ENCODE measurements around the gene DRD2.
A peak's percentile ranks its signal among the peaks of the same experiment; 100 is the strongest.

Gene DRD2

DNA sequence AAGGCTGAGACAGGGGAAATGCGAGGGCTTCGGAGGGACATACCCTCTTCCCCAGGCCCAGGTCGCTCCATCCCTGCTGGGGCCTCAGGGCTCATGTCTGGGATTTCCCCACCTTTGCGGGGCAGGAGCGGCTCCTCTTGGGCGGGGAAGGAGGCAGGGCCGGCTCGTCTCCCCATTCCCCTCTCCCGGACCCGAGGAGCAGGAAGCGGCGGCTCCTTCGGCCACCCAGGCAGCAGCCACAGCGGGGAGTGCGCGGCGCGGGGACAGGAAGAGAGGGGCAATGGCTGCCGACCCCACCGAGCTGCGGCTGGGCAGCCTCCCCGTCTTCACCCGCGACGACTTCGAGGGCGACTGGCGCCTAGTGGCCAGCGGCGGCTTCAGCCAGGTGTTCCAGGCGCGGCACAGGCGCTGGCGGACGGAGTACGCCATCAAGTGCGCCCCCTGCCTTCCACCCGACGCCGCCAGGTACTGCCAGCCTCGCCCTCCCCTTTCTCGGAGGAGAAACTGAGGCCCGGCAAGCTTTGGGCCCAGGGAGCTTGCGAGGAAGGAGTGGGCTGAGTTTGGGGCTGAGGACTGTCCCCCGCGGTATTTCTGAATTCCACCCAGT lies 87.5 kb downstream of the DRD2 start, which contains the start of gene ANKK1:
Gene ANKK1 (plus strand): TSS at position 175 of the 607 bp plus-strand sequence. CDS start 106 bp downstream, at position 281.
- no peaks in the 10 kb centered on the region for H3K36me3 Mint-ChIP-seq (ENCODE audit: low read depth)
- H3K27me3 Mint-ChIP-seq (ENCODE audit: low read depth) = peaks cover 19% of the 10 kb centered on the region
- no peak within 1 kb of the TSS for H3K27ac Mint-ChIP-seq
- H3K9me3 Mint-ChIP-seq = no peaks in the 10 kb centered on the region
- no peaks in the 10 kb centered on the region for H3K4me1 Mint-ChIP-seq
- TF ChIP-seq, protein P1, sequence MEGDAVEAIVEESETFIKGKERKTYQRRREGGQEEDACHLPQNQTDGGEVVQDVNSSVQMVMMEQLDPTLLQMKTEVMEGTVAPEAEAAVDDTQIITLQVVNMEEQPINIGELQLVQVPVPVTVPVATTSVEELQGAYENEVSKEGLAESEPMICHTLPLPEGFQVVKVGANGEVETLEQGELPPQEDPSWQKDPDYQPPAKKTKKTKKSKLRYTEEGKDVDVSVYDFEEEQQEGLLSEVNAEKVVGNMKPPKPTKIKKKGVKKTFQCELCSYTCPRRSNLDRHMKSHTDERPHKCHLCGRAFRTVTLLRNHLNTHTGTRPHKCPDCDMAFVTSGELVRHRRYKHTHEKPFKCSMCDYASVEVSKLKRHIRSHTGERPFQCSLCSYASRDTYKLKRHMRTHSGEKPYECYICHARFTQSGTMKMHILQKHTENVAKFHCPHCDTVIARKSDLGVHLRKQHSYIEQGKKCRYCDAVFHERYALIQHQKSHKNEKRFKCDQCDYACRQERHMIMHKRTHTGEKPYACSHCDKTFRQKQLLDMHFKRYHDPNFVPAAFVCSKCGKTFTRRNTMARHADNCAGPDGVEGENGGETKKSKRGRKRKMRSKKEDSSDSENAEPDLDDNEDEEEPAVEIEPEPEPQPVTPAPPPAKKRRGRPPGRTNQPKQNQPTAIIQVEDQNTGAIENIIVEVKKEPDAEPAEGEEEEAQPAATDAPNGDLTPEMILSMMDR (IDR thresholded peaks at IDR 0.05; ENCODE audit: unreplicated experiment in 3 of 3) = peak in 2 of 3 experiments; percentile 31 to 53
- peak within 1 kb of the TSS in 1 of 3 experiments; percentile 24 for H3K4me3 Mint-ChIP-seq

DNA sequence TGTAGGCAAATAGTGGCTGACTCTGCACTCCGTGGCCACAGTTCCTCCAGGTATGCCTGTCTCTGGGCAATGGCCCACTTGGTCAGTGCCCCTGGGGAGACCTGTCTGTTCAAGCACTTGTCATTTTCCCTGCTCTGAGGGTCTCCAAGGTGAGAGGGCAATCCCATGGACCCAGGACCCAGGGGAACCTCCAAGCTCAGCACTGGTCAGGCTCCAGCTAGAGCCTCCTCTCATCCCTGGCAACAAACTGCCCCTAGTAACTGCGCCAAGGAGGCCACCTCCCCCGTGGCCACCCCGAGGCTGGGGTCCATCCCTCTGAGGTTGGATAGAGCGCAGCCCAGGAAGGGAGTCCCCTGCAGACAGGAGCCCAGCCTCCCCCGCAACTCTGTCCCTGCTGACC lies 88.3 kb downstream of the DRD2 start:
- TF ChIP-seq, protein P1 (IDR thresholded peaks at IDR 0.05; ENCODE audit: unreplicated experiment in 3 of 3) = no peak
- Mint-ChIP-seq H3K27ac (no peak overlapping the region), H3K27me3 (ENCODE audit: low read depth) (peaks cover 19% of the 10 kb centered on the region), H3K4me3 (no peak overlapping the region), H3K4me1 (no peaks in the 10 kb centered on the region), H3K36me3 (ENCODE audit: low read depth) (no peaks in the 10 kb centered on the region), H3K9me3 (no peaks in the 10 kb centered on the region)

DNA sequence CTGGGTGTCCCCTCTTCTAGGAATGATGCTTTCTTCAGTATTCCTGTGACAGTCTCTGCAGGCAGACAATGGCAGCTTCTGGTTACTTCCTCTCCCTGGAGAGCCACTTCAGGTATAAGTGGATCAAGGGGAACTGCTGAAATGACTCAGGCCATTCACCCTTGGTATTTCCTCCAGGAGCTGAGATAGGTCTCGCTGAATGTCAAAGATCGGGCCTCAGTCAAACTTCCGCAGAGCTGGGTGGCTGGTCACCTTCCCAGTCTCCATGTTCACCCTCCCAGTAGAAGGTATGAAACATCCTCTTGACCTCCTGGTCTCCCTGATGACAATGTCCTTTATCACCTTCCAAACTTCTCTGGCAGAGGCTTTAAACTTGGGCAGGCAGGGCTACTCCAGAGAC lies 89.4 kb downstream of the DRD2 start:
- Mint-ChIP-seq H3K27ac (no peak overlapping the region), H3K4me1 (no peaks in the 10 kb centered on the region), H3K9me3 (no peaks in the 10 kb centered on the region), H3K36me3 (ENCODE audit: low read depth) (no peaks in the 10 kb centered on the region), H3K4me3 (no peak overlapping the region), H3K27me3 (ENCODE audit: low read depth) (peaks cover 19% of the 10 kb centered on the region)
- TF ChIP-seq, protein P1 (IDR thresholded peaks at IDR 0.05; ENCODE audit: unreplicated experiment in 3 of 3) = no peak

DNA sequence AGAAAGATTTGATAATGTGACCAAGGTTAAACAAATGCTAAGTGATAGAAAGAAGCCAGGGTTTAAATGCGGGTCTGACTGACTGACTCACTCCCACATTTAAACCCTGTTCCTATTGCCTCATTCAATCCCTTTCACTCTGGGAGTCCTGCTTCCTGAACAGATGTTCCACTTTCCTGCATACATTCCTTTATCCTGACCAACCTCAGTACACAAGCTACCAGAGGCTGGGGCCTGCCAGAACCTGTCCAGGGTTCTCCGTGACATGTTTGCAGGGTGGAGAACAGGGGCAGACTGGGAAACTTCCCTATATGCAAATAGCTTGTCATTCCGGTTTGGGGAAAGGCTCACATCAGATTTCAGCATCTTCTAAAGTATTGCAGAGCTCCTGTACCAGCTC lies 90.6 kb downstream of the DRD2 start:
- Mint-ChIP-seq H3K36me3 (ENCODE audit: low read depth) (no peaks in the 10 kb centered on the region), H3K4me3 (no peak overlapping the region)

DNA sequence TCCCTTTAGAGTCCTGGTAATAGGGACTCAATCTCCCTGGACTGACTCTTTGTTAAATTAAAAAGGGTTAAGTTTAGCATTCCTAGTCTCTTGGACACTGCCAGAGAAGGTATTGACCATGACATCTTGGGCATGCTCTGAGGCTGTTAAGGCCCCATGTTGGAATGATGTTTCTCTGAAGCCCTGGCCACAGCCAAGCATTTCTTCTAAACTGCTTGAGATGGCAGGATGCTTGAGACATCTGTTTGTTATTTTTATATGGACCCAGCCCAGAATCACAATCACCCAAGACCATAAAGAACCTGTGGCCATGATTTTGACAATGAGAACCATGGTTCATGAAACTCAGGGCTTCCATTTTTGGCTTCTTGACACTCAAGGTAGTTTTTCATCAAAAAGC lies 93.1 kb downstream of the DRD2 start:
- peaks cover 15% of the 10 kb centered on the region for H3K27me3 Mint-ChIP-seq (ENCODE audit: low read depth)
- no peaks in the 10 kb centered on the region for H3K36me3 Mint-ChIP-seq (ENCODE audit: low read depth)
- no peak overlapping the region for H3K4me3 Mint-ChIP-seq
- no peaks in the 10 kb centered on the region for H3K9me3 Mint-ChIP-seq
- TF ChIP-seq, protein P1 (IDR thresholded peaks at IDR 0.05; ENCODE audit: unreplicated experiment in 3 of 3) = no peak
- H3K4me1 Mint-ChIP-seq = peaks cover 4% of the 10 kb centered on the region
- H3K27ac Mint-ChIP-seq = no peak overlapping the region

More for the DNA sequence above, 90.6 kb downstream of the DRD2 start:
- Mint-ChIP-seq H3K9me3 (no peaks in the 10 kb centered on the region), H3K27ac (no peak overlapping the region), H3K27me3 (ENCODE audit: low read depth) (peaks cover 19% of the 10 kb centered on the region), H3K4me1 (no peaks in the 10 kb centered on the region)
- TF ChIP-seq, protein P1 (IDR thresholded peaks at IDR 0.05; ENCODE audit: unreplicated experiment in 3 of 3) = no peak

DNA sequence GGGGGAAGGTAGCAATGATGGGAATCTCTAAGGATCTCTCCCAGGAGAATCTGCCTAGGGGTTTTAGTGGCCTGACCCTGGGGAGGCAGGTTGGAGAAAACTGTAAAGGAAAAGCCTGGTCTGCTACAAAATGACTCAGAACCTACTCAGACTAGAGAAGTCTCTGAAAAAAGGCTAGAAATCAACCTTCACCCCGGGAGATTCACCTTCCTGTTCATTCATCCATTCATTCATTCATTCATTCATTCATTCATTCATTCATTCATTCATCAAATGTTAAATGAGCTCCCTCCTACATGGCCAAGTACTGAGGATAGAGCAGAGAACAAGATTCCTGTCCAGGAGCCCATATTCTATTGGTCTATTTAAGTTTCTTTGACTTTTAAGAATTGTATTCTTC lies 96.5 kb downstream of the DRD2 start:
- no peak overlapping the region for H3K4me3 Mint-ChIP-seq
- no peak overlapping the region for H3K27ac Mint-ChIP-seq
- H3K9me3 Mint-ChIP-seq = no peaks in the 10 kb centered on the region
- H3K36me3 Mint-ChIP-seq (ENCODE audit: low read depth) = no peaks in the 10 kb centered on the region
- peaks cover 9% of the 10 kb centered on the region for H3K4me1 Mint-ChIP-seq
- TF ChIP-seq, protein P1 (IDR thresholded peaks at IDR 0.05; ENCODE audit: unreplicated experiment in 3 of 3) = no peak
- H3K27me3 Mint-ChIP-seq (ENCODE audit: low read depth) = no peaks in the 10 kb centered on the region

Data from nephron (organoid).